IMR-90 (cell line): Measurements from ENCODE around the gene CDCP1. TPM values are rescaled to one million over a fixed set of nuclear protein-coding genes. Genes with fewer than 3 reads are reported as not detected.
A peak's percentile ranks its signal among the peaks of the same experiment; 100 is the strongest.

Experiments used
- ATAC-seq: fragments of 200-7000 bp; cut with Tn5 transposase; 2 replicates; pipeline ENCODE4 v1.9.1; 2020; ENCODE audit warnings: low read depth, mild to moderate bottlenecking, moderate library complexity
- BruUV-seq: library from RNA; stranded (reverse); fragments of 400-500 nt; replicated peaks from 2 replicates; lab custom pipeline; 2021; lab: Mats Ljungman, UMichigan
- CTCF ChIA-PET: fragments of 300-600 bp; formaldehyde crosslinking; extraction: SDS; loops from one replicate; lab custom pipeline; 2021; ENCODE audit warnings: antibody characterized with exemption; lab: Yijun Ruan, JAX
- POLR2A ChIA-PET: fragments of 300-600 bp; sonication (Branson Sonifier 250); formaldehyde crosslinking; loops from one replicate; lab custom pipeline; 2022; ENCODE audit warnings: antibody characterized with exemption; ENCODE audit not compliant: unreplicated experiment; lab: Charles Lee
- DNase-seq: peaks from one replicate; pipeline ENCODE4 v3.0.0; 2013
- H2AFZ ChIP-seq: replicated peaks from 2 replicates; pipeline ENCODE3; 2013; ENCODE audit warnings: low read length, mild to moderate bottlenecking; ENCODE audit not compliant: poor library complexity
- H2AK5ac ChIP-seq: 2 replicates; pipeline ENCODE4 v1.6.1; 2013; ENCODE audit warnings: low read depth, low read length, inconsistent platforms
- H2AK9ac ChIP-seq: replicated peaks from 2 replicates; pipeline ENCODE3; 2013; ENCODE audit warnings: mild to moderate bottlenecking, low read depth, low read length, moderate library complexity; ENCODE audit not compliant: poor library complexity
- H2BK120ac ChIP-seq: 2 replicates; pipeline ENCODE4 v1.6.1; 2013; ENCODE audit warnings: low read depth, low read length, inconsistent platforms
- H2BK15ac ChIP-seq: 3 replicates; pipeline ENCODE4 v1.6.1; 2013; ENCODE audit warnings: low read depth, low read length, inconsistent platforms
- H2BK20ac ChIP-seq: 2 replicates; pipeline ENCODE4 v1.6.1; 2013; ENCODE audit warnings: low read depth, mild to moderate bottlenecking, inconsistent platforms, low read length, moderate library complexity
- H2BK5ac ChIP-seq: 2 replicates; pipeline ENCODE4 v1.6.1; 2013; ENCODE audit warnings: mild to moderate bottlenecking, low read depth, low read length, inconsistent platforms; ENCODE audit not compliant: poor library complexity, severe bottlenecking
- H3K14ac ChIP-seq: replicated peaks from 2 replicates; pipeline ENCODE4 v1.6.1; 2013; ENCODE audit warnings: low read depth, low read length, inconsistent platforms
- H3K18ac ChIP-seq: 2 replicates; pipeline ENCODE4 v1.6.1; 2013; ENCODE audit warnings: low read depth, low read length, control low read depth
- H3K23ac ChIP-seq: 2 replicates; pipeline ENCODE4 v1.6.1; 2013; ENCODE audit warnings: low read depth, low read length, inconsistent platforms
- H3K27ac ChIP-seq: 2 replicates; pipeline ENCODE4 v1.5.1; 2013; ENCODE audit warnings: mild to moderate bottlenecking, control low read depth, low read length; ENCODE audit not compliant: insufficient read depth
- H3K27me3 ChIP-seq: 2 replicates; pipeline ENCODE4 v1.6.1; 2013; ENCODE audit warnings: low read length; ENCODE audit not compliant: control insufficient read depth, insufficient read depth
- H3K36me3 ChIP-seq: 2 replicates; pipeline ENCODE4 v1.6.1; 2013; ENCODE audit warnings: low read length, mixed read lengths; ENCODE audit not compliant: control insufficient read depth, insufficient read depth
- H3K4ac ChIP-seq: 2 replicates; pipeline ENCODE4 v1.6.1; 2013; ENCODE audit warnings: low read depth, low read length, inconsistent platforms
- H3K4me1 ChIP-seq: 2 replicates; pipeline ENCODE4 v1.6.1; 2013; ENCODE audit warnings: low read length, mixed read lengths; ENCODE audit not compliant: control insufficient read depth, insufficient read depth
- H3K4me2 ChIP-seq: 2 replicates; pipeline ENCODE4 v1.6.1; 2013; ENCODE audit warnings: low read depth, mild to moderate bottlenecking, control low read depth, low read length, moderate library complexity
- H3K4me3 ChIP-seq: 2 replicates; pipeline ENCODE4 v1.5.1; 2013; ENCODE audit warnings: low read depth, mild to moderate bottlenecking, control low read depth, low read length, moderate library complexity; ENCODE audit not compliant: insufficient read depth
- H3K56ac ChIP-seq: 2 replicates; pipeline ENCODE4 v1.6.1; 2013; ENCODE audit warnings: low read length, inconsistent platforms; ENCODE audit not compliant: insufficient read depth; ENCODE audit errors: extremely low read depth
- H3K79me1 ChIP-seq, 2 experiments: 2 replicates each; pipeline ENCODE4 v1.6.1; 2013; ENCODE audit warnings: low read length in 2 of 2, inconsistent platforms in 1 of 2, low read depth in 1 of 2
- H3K9ac ChIP-seq: 2 replicates; pipeline ENCODE4 v1.6.1; 2013; ENCODE audit warnings: low read depth, low read length, control low read depth
- H3K9me1 ChIP-seq: 2 replicates; pipeline ENCODE4 v1.6.1; 2013; ENCODE audit warnings: low read length, inconsistent platforms; ENCODE audit not compliant: insufficient read depth
- H3K9me3 ChIP-seq: 2 replicates; pipeline ENCODE4 v1.6.1; 2013; ENCODE audit warnings: low read length; ENCODE audit not compliant: control insufficient read depth, insufficient read depth
- H4K20me1 ChIP-seq: 2 replicates; pipeline ENCODE4 v1.6.1; 2013; ENCODE audit warnings: low read length, inconsistent platforms; ENCODE audit not compliant: insufficient read depth
- H4K5ac ChIP-seq: 2 replicates; pipeline ENCODE4 v1.6.1; 2013; ENCODE audit warnings: mild to moderate bottlenecking, low read depth, low read length, control low read depth
- H4K8ac ChIP-seq, 2 experiments: 2 replicates each; pipeline ENCODE4 v1.6.1; 2013; ENCODE audit warnings: low read depth in 2 of 2, low read length in 2 of 2, control low read depth in 1 of 2, inconsistent platforms in 1 of 2
- H4K91ac ChIP-seq: 2 replicates; pipeline ENCODE4 v1.6.1; 2013; ENCODE audit warnings: low read depth, low read length, inconsistent platforms; ENCODE audit not compliant: insufficient read depth
- CTCF ChIP-seq: conservative IDR thresholded peaks from 2 replicates; pipeline ENCODE4 v1.5.1; 2012; ENCODE audit warnings: mild to moderate bottlenecking, low read depth, low read length, improper control_type of control experiment
- MAFK ChIP-seq: IDR thresholded peaks from 2 replicates; pipeline ENCODE4 v1.6.1; 2012; ENCODE audit warnings: low read depth, low read length, improper control_type of control experiment
- WGBS, 2 experiments: methylation state at CpG; one replicate each; pipeline versions ENCODE4 v1.1.5 to v1.1.7; 2013; ENCODE audit warnings: missing lambda C conversion rate in 2 of 2; ENCODE audit not compliant: insufficient read length in 1 of 2; ENCODE audit errors: extremely low coverage in 2 of 2; 5-methylcytosine and 5-hydroxymethylcytosine counted together
- dilution Hi-C: fragments of 300-500 bp; cut with HindIII; formaldehyde crosslinking; loops from one replicate; pipeline ENCODE4 v1.14.3; 2018; ENCODE audit warnings: low sequenced_read_pairs; ENCODE audit not compliant: unreplicated experiment
- in situ Hi-C: fragments of 300-500 bp; cut with MboI; formaldehyde crosslinking; loops from 3 replicates; pipeline ENCODE4 v1.14.3; 2019; ENCODE audit warnings: low sequenced_read_pairs, inconsistent platforms, mixed read lengths
- intact Hi-C: fragments of 100-400 bp; cut with micrococcal nuclease; formaldehyde crosslinking; loops from 2 replicates; pipeline ENCODE4 v1.10.0; 2022
- polyA plus RNA-seq, 3 experiments: library from polyadenylated mRNA; depleted of rRNA; stranded (reverse); fragments of >200 nt; gene quantifications; 2 replicates each; pipeline ENCODE4 v1.2.3, GENCODE V29; 2012; ENCODE audit warnings: low replicate concordance in 1 of 3
- total RNA-seq: library from RNA; depleted of rRNA; stranded (reverse); fragments of >200 nt; gene quantifications from 2 replicates; pipeline ENCODE4 v1.2.3, GENCODE V29; 2012

The CDCP1 gene
- total and polyA plus RNA-seq, 2 of the 4 experiments (the other 2 are of a cell fraction): 2.5 to 3.8 TPM

GRCh38 chr3:45140141-45140769 is 5.9 kb downstream of the CDCP1 start:
- ChIA-PET CTCF (no interaction called here), POLR2A (no interaction called here)
- no TSS peak for BruUV-seq
- peak overlapping the region; percentile 96 for H4K91ac ChIP-seq
- DNase-seq (peak; percentile 57), ATAC-seq (peak; percentile 25; the same call in 1 of the 2 replicates)
- no peaks in the 10 kb centered on the region for H3K27me3 ChIP-seq
- H3K14ac ChIP-seq: peak overlapping the region; percentile 94
- no peak overlapping the region; the same call in 1 of the 2 replicates for H3K56ac ChIP-seq
- H3K4ac ChIP-seq: peak overlapping the region; percentile 93
- peak overlapping the region; percentile 95 for H2AK5ac ChIP-seq
- peak overlapping the region; percentile 86; the same call in 1 of the 2 replicates for H3K23ac ChIP-seq
- peak overlapping the region; percentile 97 for H2BK5ac ChIP-seq
- H2AFZ ChIP-seq: peak overlapping the region; percentile 58
- H3K9me1 ChIP-seq: peaks cover 17% of the 10 kb centered on the region
- H3K4me3 ChIP-seq: no peak overlapping the region
- dilution Hi-C loops (no loop called here), in situ Hi-C loops (no loop called here), intact Hi-C loops (no loop called here)
- H3K4me1 ChIP-seq: peaks cover 21% of the 10 kb centered on the region
- peak overlapping the region; percentile 98 for H2BK15ac ChIP-seq
- H3K27ac ChIP-seq: peak overlapping the region; percentile 96; the same call in 1 of the 2 replicates
- peak; percentile 39; the same call in 1 of the 2 replicates for TF ChIP-seq MAFK
- no peak for TF ChIP-seq CTCF
- H4K20me1 ChIP-seq: no peaks in the 10 kb centered on the region
- no peak overlapping the region for H3K9ac ChIP-seq
- H3K79me1 ChIP-seq: peaks cover 12 to 34% of the 10 kb centered on the region in 2 experiments; a peak in 3 of 4 replicates
- no CpG with 5 or more reads among the region's 8 CpGs for WGBS, 2 experiments
- peak overlapping the region; percentile 93 for H2BK20ac ChIP-seq
- H3K9me3 ChIP-seq: no peaks in the 10 kb centered on the region
- H2AK9ac ChIP-seq: peak overlapping the region; percentile 75
- peak overlapping the region; percentile 94; the same call in 1 of the 2 replicates for H3K18ac ChIP-seq
- H3K4me2 ChIP-seq: 0 out of 2 replicates have a peak overlapping the region, but pooled peaks have one; percentile 12
- H4K5ac ChIP-seq: peak overlapping the region; percentile 92
- H4K8ac ChIP-seq: peak overlapping the region; percentile 79 to 94
- no peaks in the 10 kb centered on the region for H3K36me3 ChIP-seq
- peak overlapping the region; percentile 94 for H2BK120ac ChIP-seq
